GM18519 (cell line): ENCODE results near the gene NR1D2.

Experiments
- ATAC-seq: cut with Tn5 transposase; IDR thresholded peaks from one replicate; pipeline ENCODE4 v1.9.1; 2021; ENCODE audit warnings: mild to moderate bottlenecking, moderate library complexity; ENCODE audit not compliant: unreplicated experiment, low FRiP score

NR1D2 gene

GRCh38 chr3:23928524-23928923 lies 16.6 kb upstream of the NR1D2 start:
- no peak for ATAC-seq

GRCh38 chr3:23931597-23931996 lies 13.5 kb upstream of the NR1D2 start:
- no peak for ATAC-seq

- no peak for ATAC-seq
Observed at GRCh38 chr3:23932571-23932970, 12.5 kb upstream of the NR1D2 start.

GRCh38 chr3:23934253-23934652 lies 10.8 kb upstream of the NR1D2 start:
- ATAC-seq, result no peak

GRCh38 chr3:23937296-23937695 lies 7.8 kb upstream of the NR1D2 start:
- ATAC-seq, result no peak

- no peak for ATAC-seq
Observed at GRCh38 chr3:23938688-23939087, 6.4 kb upstream of the NR1D2 start.

GRCh38 chr3:23940775-23941174 lies 4.3 kb upstream of the NR1D2 start:
- ATAC-seq, result no peak

GRCh38 chr3:23941440-23941839 lies 3.6 kb upstream of the NR1D2 start:
- ATAC-seq, result no peak

- ATAC-seq, result no peak
Observed at GRCh38 chr3:23942546-23942945, 2.5 kb upstream of the NR1D2 start.

- ATAC-seq, result no peak
Observed at GRCh38 chr3:23944007-23944783, 891 bp upstream of the NR1D2 start.

- no peak for ATAC-seq
Observed at GRCh38 chr3:23945663-23945912, 502 bp downstream of the NR1D2 start.

GRCh38 chr3:23945913-23946687 lies 1.0 kb downstream of the NR1D2 start:
- peak; percentile 66 for ATAC-seq

GRCh38 chr3:23948761-23949160 lies 3.7 kb downstream of the NR1D2 start:
- no peak for ATAC-seq

GRCh38 chr3:23949784-23950183 lies 4.7 kb downstream of the NR1D2 start:
- ATAC-seq, result no peak

GRCh38 chr3:23950293-23950692 lies 5.2 kb downstream of the NR1D2 start:
- no peak for ATAC-seq

- peak; percentile 31 for ATAC-seq
Observed at GRCh38 chr3:23952646-23953045, 7.6 kb downstream of the NR1D2 start.

- no peak for ATAC-seq
Observed at GRCh38 chr3:23953523-23953922, 8.4 kb downstream of the NR1D2 start.

GRCh38 chr3:23954144-23954543 lies 9.1 kb downstream of the NR1D2 start:
- no peak for ATAC-seq

GRCh38 chr3:23956701-23957100 lies 11.6 kb downstream of the NR1D2 start:
- no peak for ATAC-seq

- ATAC-seq, result no peak
Observed at GRCh38 chr3:23959135-23959900, 14.2 kb downstream of the NR1D2 start.

GRCh38 chr3:23960649-23961048 lies 15.6 kb downstream of the NR1D2 start:
- ATAC-seq, result no peak
